NCI-H82 treated with DMSO at 0.1 percent for 48 hours (cell line): ENCODE data around the gene TP53AIP1.
A peak's percentile ranks its signal among the peaks of the same experiment; 100 is the strongest.

Experiments
- DNase-seq: peaks from one replicate; lab custom pipeline; 2025; ENCODE audit not compliant: unreplicated experiment; lab: John Stamatoyannopoulos, UW

Gene TP53AIP1

GRCh38 chr11:128943428-128943976 is 831 bp upstream of the TP53AIP1 start:
- no peak for DNase-seq

- DNase-seq, result no peak
Measured at GRCh38 chr11:128942272-128942612, 429 bp downstream of the TP53AIP1 start.

GRCh38 chr11:128941573-128942271 is 949 bp downstream of the TP53AIP1 start:
- DNase-seq, result no peak

- no peak for DNase-seq
Measured at GRCh38 chr11:128941110-128941509, 1.6 kb downstream of the TP53AIP1 start.

- DNase-seq, result no peak
Measured at GRCh38 chr11:128940603-128941002, 2.1 kb downstream of the TP53AIP1 start.

- DNase-seq, result no peak
Measured at GRCh38 chr11:128940156-128940555, 2.5 kb downstream of the TP53AIP1 start.

- no peak for DNase-seq
Measured at GRCh38 chr11:128939591-128939990, 3.1 kb downstream of the TP53AIP1 start.

- DNase-seq, result no peak
Measured at GRCh38 chr11:128938156-128938885, 4.3 kb downstream of the TP53AIP1 start.

GRCh38 chr11:128937480-128937879 is 5.2 kb downstream of the TP53AIP1 start:
- no peak for DNase-seq

GRCh38 chr11:128936606-128937251 is 5.9 kb downstream of the TP53AIP1 start:
- DNase-seq, result no peak

GRCh38 chr11:128934926-128935325 is 7.7 kb downstream of the TP53AIP1 start:
- DNase-seq, result no peak

- DNase-seq, result no peak
Measured at GRCh38 chr11:128934351-128934750, 8.3 kb downstream of the TP53AIP1 start.

GRCh38 chr11:128933481-128934178 is 9.0 kb downstream of the TP53AIP1 start:
- no peak for DNase-seq

GRCh38 chr11:128931668-128932067 is 11.0 kb downstream of the TP53AIP1 start:
- peak; percentile 35 for DNase-seq

GRCh38 chr11:128931066-128931465 is 11.6 kb downstream of the TP53AIP1 start:
- no peak for DNase-seq

- DNase-seq, result no peak
Measured at GRCh38 chr11:128929991-128930390, 12.7 kb downstream of the TP53AIP1 start.

GRCh38 chr11:128929468-128929867 is 13.2 kb downstream of the TP53AIP1 start:
- no peak for DNase-seq

GRCh38 chr11:128928400-128928799 is 14.3 kb downstream of the TP53AIP1 start:
- no peak for DNase-seq

GRCh38 chr11:128927683-128928336 is 14.9 kb downstream of the TP53AIP1 start:
- DNase-seq, result no peak

GRCh38 chr11:128927108-128927461 is 15.6 kb downstream of the TP53AIP1 start:
- no peak for DNase-seq
